ENCODE measurements around the gene WIPI1. TPM values are rescaled to one million over a fixed set of nuclear protein-coding genes. Genes with fewer than 3 reads are reported as not detected.

The WIPI1 gene
- total and polyA plus RNA-seq, 9 of the 15 experiments (the other 6 are each of a cell fraction or from before 2014, with no cell fraction given): 3.7 to 23.5 (median 11.8) TPM

DNA sequence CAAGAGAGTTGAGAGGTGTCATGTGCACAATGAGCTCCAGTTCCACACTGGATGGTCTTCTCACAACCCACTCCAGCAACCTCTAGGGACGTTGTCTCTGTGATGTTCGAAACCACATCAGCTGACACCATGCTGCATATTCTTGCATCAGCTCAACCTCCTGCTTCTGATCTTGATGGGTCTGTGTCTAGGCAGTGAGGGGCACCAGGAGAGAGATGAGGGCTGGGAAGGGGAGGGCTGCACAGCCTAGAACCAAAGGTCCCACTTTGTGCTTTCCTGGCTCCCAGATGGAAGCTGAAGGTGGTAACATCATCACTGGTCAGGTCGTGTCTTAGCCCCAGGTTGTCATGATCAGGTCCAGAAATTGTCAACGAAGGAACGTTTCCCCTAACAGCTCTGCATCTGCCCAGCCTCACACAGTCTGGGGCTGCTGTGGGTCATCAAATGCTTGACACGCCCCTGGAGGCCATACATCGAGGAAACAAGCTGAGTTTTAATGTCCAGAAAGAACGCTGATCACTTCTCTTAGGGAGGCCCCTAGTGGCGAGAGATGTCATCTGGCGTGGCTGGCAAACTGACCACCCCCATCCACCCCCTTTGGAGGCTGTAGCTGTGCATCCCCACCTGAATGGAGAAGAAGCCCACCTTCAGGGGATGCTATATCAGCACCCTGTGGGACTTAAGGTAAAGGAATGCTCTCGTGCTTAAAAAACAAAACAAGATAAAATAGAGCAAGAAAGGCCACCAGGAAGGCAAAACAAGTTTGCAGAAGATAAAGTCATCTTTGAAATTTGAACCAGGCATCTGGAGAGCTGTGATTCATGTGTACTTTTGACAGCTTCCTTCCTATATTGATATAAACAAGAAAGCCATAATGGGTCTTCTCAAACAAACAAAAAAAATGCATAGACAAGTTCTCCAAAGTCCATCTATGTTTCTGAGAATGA is 58.3 kb downstream of the WIPI1 start (continued):
- no peak for TF ChIP-seq RBBP5 (IDR thresholded peaks at IDR 0.05; ENCODE audit: borderline replicate concordance, insufficient read depth, low read length, poor library complexity, severe bottlenecking)
- no peak for TF ChIP-seq THRAP3 (IDR thresholded peaks at IDR 0.05; ENCODE audit: borderline replicate concordance)
- TF ChIP-seq, protein P1, sequence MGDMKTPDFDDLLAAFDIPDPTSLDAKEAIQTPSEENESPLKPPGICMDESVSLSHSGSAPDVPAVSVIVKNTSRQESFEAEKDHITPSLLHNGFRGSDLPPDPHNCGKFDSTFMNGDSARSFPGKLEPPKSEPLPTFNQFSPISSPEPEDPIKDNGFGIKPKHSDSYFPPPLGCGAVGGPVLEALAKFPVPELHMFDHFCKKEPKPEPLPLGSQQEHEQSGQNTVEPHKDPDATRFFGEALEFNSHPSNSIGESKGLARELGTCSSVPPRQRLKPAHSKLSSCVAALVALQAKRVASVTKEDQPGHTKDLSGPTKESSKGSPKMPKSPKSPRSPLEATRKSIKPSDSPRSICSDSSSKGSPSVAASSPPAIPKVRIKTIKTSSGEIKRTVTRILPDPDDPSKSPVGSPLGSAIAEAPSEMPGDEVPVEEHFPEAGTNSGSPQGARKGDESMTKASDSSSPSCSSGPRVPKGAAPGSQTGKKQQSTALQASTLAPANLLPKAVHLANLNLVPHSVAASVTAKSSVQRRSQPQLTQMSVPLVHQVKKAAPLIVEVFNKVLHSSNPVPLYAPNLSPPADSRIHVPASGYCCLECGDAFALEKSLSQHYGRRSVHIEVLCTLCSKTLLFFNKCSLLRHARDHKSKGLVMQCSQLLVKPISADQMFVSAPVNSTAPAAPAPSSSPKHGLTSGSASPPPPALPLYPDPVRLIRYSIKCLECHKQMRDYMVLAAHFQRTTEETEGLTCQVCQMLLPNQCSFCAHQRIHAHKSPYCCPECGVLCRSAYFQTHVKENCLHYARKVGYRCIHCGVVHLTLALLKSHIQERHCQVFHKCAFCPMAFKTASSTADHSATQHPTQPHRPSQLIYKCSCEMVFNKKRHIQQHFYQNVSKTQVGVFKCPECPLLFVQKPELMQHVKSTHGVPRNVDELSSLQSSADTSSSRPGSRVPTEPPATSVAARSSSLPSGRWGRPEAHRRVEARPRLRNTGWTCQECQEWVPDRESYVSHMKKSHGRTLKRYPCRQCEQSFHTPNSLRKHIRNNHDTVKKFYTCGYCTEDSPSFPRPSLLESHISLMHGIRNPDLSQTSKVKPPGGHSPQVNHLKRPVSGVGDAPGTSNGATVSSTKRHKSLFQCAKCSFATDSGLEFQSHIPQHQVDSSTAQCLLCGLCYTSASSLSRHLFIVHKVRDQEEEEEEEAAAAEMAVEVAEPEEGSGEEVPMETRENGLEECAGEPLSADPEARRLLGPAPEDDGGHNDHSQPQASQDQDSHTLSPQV (IDR thresholded peaks at IDR 0.05): no peak
- TF ChIP-seq GTF2A2 (tag; IDR thresholded peaks at IDR 0.05): no peak
- TF ChIP-seq HSF4 (CRISPR knock-in tag; IDR thresholded peaks at IDR 0.05; ENCODE audit: borderline replicate concordance): no peak
- TF ChIP-seq TEAD4 (IDR thresholded peaks at IDR 0.05; ENCODE audit: low read length): no peak
- no peak for TF ChIP-seq TEAD4 (CRISPR knock-in tag; IDR thresholded peaks at IDR 0.05; ENCODE audit: borderline replicate concordance)
- no peak for TF ChIP-seq ZNF449 (CRISPR knock-in tag; IDR thresholded peaks at IDR 0.05)
- TF ChIP-seq CHCHD3 (CRISPR knock-in tag; IDR thresholded peaks at IDR 0.05): no peak
- TF ChIP-seq TCF3 (CRISPR knock-in tag; IDR thresholded peaks at IDR 0.05): no peak
- TF ChIP-seq DEAF1 (CRISPR knock-in tag; IDR thresholded peaks at IDR 0.05): peak; percentile 77
- no peak for TF ChIP-seq FOXJ3 (CRISPR knock-in tag; IDR thresholded peaks at IDR 0.05)
- no peak for TF ChIP-seq ATF1 (CRISPR knock-in tag; IDR thresholded peaks at IDR 0.05)
- peak; percentile 38 for TF ChIP-seq ATF1 (tag; IDR thresholded peaks at IDR 0.05)
- no peak for TF ChIP-seq ZNF23 (CRISPR knock-in tag; IDR thresholded peaks at IDR 0.05)
- TF ChIP-seq PCBP1 (IDR thresholded peaks at IDR 0.05; ENCODE audit: low read depth, low read length, poor library complexity, severe bottlenecking): no peak
- TF ChIP-seq SRF (CRISPR knock-in tag; IDR thresholded peaks at IDR 0.05): no peak
- TF ChIP-seq ZNF57 (CRISPR knock-in tag; IDR thresholded peaks at IDR 0.05): no peak
- peak; percentile 37; the same call in 1 of the 2 replicates for TF ChIP-seq TFAP4 (CRISPR knock-in tag; IDR thresholded peaks at IDR 0.05; ENCODE audit: borderline replicate concordance)

Data from K562 (cell line).